NT2/D1 (cell line): Measurements from ENCODE around the gene ELK4.

Experiments
- SUZ12 ChIP-seq: IDR thresholded peaks from 2 replicates; pipeline ENCODE4 v1.6.1; 2011; ENCODE audit not compliant: insufficient read length, insufficient read depth; ENCODE audit errors: extremely low read depth
- ZNF274 ChIP-seq: IDR thresholded peaks from 2 replicates; pipeline ENCODE4 v1.6.1; 2011; ENCODE audit warnings: mild to moderate bottlenecking, low read depth, low read length

- TF ChIP-seq ZNF274: no peak
- TF ChIP-seq SUZ12: no peak
Measured at GRCh38 chr1:205637854-205638468, 6.2 kb upstream of the ELK4 start.
